Right ventricle myocardium superior (tissue), 1 donor: ENCODE measurements around the gene NUTF2. TPM values are rescaled to one million over a fixed set of nuclear protein-coding genes. Genes with fewer than 3 reads are reported as not detected.
"Not testable (repeated sequence)": the region's sequence is repeated elsewhere in the genome, so short reads cannot be mapped to it uniquely, and the experiment has no call there.

Experiments
- ATAC-seq: fragments of 200-7000 bp; cut with Tn5 transposase; one replicate; pipeline ENCODE4 v1.9.1; 2020; ENCODE audit warnings: mild to moderate bottlenecking; ENCODE audit not compliant: poor library complexity
- DNase-seq: peaks from one replicate; pipeline ENCODE4 v3.0.0-alpha.2; 2020
- intact Hi-C: fragments of 100-400 bp; cut with DNase I; formaldehyde crosslinking; loops from one replicate; pipeline ENCODE4 v1.11.2; 2022
- total RNA-seq: library from RNA; stranded (reverse); fragmentation: NEBNext Ultra II Directional; extraction: Animal tissue kit (Norgen Biotek cat#: 25700); gene quantifications from one replicate; pipeline ENCODE4 v1.2.1, GENCODE V29; 2021
- donor health status: DM: no; HTN: yes; CAD: no; lungs with severe emphysema.

Gene NUTF2
- total RNA-seq, 1 donor from 2014 or later, result 76.7 TPM

GRCh38 chr16:67833030-67833414 is 13.7 kb upstream of the NUTF2 start:
- DNase-seq (no peak), ATAC-seq (peak; percentile 5)
- intact Hi-C loops, result no loop called here

DNA sequence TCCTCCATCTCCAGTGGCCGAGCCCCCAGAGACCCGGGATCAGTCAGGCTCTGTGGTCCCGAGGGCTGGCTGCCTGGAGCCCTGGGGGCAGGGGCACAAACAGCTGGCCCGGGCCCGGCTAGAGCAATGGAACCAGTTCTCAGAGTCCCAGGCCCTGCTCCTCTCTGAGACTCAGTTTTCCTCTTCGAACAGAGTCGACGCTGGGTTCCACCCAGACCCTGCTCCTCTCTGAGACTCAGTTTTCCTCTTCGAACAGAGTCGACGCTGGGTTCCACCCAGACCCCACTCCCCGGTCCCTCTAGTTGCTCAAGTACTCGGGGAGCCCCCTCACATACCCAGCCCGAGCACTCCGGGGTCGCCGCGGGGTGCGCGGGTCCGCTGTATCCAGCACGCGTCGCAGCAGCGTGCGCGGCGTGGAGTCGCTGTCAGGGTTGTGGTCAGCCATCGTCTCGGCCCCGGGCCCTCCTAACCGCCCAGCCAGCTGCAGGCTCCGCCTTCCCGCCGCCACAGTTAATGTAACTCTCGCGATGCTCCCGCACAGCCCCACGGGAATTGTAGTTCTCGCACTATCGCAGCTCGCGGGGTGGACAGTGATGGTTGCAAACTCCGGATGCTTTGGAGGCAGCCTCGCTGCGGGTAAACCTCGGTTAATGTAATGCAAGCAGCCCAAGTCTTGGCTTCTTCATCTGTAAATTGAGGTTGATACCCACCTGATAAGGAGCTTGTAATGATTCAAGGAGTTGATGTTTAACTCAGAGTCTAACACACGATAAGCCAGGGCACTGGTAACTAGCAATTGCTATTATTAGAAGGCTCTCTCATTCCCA is 13.1 kb upstream of the NUTF2 start:
- intact Hi-C loops, result no loop called here
- ATAC-seq (peak; percentile 100), DNase-seq (peak; percentile 97)

DNA sequence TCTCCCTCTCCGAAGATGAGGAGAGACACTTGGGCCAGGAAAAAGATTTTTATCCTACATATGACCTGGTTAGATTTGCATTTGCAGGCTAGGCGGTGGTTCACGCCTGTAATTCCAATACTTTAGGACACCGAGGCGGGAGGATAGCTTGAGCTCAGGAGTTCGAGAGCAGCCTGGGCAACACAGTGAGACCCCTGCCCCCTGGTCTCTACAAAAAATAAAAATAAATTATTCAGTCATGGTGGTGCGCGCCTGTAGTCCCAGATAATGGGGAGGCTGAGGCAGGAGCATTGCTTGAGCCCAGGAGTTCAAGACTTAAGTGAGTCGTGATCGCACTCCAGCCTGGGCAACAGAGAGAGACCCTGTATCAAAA is 12.5 kb upstream of the NUTF2 start:
- no peak for DNase-seq

GRCh38 chr16:67837190-67837589 is 9.5 kb upstream of the NUTF2 start:
- intact Hi-C loops, ATAC-seq, DNase-seq: not testable (repeated sequence)

More for the DNA sequence above, 12.5 kb upstream of the NUTF2 start:
- no peak for ATAC-seq
- intact Hi-C loops, result no loop called here

DNA sequence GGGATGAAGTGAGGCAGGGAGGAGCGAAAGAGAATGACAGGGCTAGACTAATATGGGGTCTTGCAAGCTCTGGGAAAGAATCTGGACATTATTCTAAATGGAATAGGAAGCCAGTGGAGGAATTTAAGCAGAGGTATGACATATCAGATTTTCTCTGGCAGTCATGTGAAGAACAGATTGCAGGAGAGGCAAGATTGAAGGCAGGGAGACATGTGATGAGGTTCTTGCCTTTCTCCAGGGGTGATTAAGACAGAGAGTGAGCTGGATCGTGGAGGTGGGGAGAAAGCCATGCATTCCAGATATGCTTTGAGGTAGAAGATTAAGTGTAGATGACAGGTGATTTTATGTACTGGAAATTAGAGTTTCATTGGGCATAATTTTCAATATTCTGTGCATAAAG is 8.9 kb upstream of the NUTF2 start:
- intact Hi-C loops, result no loop called here
- no peak for DNase-seq
- ATAC-seq, result no peak

- ATAC-seq, result peak; percentile 3
- DNase-seq, result no peak
- intact Hi-C loops, result no loop called here
Measured at GRCh38 chr16:67841198-67841815, 5.4 kb upstream of the NUTF2 start.

DNA sequence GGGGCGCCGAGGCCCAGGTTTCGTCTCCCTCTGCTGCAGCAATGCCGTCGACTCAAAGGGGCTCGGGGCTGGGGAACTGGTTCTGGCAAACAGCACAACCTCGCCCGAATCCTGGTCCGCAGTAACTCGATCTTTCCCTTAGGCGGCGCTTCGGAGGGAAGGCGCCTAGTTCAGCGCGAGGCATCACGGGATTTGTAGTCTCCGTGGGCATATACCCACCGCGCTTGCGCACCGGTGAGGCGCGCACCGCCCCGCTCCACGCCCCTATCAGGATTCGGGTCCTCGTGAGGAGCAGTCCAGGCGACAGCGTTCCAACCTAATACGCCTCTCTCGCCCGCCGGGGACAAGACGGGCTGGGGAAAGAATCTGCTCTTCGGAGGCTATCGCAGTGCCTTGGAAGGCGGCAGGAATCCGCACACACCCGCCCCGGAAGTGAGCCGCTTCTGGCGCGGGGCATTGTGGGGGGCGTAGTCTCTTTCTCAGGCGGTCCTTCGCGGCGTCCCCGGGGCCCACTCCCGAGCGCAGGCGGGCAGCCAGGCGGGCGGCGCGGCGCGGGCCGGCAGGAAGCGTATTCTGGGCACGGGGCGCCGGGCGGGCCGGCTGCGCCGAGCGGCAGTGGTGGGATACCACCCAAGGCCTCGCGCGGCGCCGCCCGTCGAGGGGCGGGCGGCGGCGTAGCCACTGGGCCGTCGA is 4.8 kb upstream of the NUTF2 start, which contains the start of gene THAP11:
Gene THAP11 (plus strand): TSS at position 505 of the 693 bp plus-strand sequence. CDS start 235 bp downstream, outside the sequence.
- intact Hi-C loops, result no loop called here
- ATAC-seq, result peak; percentile 83
- peak; percentile 95 for DNase-seq

- peak; percentile 66 for DNase-seq
- intact Hi-C loops, result no loop called here
Measured at GRCh38 chr16:67842509-67843342, 4.0 kb upstream of the NUTF2 start.

GRCh38 chr16:67843343-67843765 is 3.4 kb upstream of the NUTF2 start:
- no peak for ATAC-seq
- DNase-seq, result no peak
- intact Hi-C loops, result no loop called here

More at GRCh38 chr16:67842509-67843342, 4.0 kb upstream of the NUTF2 start:
- ATAC-seq, result peak; percentile 8

GRCh38 chr16:67844497-67844896 is 2.2 kb upstream of the NUTF2 start:
- ATAC-seq, result no peak
- intact Hi-C loops, result no loop called here
- DNase-seq, result no peak

DNA sequence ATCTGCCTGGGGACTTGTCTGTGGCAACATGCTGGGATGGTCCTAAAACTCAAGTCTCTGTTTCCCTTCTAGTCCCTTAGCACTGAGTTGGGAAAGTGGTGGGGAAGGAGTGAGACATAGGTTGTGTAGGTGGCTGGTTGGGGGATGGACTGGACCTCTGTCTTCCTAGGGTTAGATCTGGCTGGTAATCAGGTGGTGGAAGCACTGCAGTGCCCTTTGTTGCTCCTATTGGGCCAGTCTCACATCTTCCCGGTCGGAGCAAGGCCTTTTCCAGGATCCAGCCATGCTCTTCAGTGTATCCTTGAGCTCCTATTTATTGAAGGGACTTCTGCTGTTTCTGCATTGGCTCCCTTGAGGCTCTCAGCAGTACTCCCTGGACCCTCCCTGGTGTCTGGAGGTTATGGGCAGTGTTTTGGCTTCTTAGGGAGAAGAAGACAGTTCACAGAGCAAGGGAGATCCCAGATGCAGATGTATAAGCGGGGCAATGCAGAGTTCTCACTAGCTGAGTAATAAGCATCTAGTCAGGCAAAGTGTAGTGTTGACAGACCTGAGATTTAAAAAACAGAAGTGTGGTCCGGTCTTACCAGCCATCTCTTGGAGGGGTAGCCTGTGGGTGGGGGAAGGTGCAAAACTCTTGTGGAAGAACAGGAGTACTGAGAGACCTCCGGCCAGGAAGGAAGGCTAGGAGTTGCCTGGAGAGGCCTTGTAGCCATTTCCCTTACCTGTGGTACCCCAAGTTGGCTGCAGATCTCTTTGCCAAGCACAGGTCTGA is 1.3 kb upstream of the NUTF2 start:
- ATAC-seq (no peak), DNase-seq (no peak)
- intact Hi-C loops, result no loop called here

DNA sequence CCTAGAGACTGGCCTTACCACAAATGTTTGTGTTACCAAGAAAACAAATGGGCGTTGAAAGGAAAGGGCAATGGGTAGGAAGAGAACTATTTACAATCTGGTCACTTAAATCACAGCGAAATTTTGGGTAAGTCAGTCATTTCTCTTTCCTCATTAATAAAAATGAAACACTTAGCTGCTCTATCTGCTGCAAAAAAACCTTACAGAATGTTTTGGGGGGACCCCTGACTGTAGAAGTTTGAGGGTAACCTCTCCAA is 742 bp upstream of the NUTF2 start:
- intact Hi-C loops, result no loop called here
- no peak for ATAC-seq
- no peak for DNase-seq

GRCh38 chr16:67847064-67847861 is 530 bp downstream of the NUTF2 start, which contains the start of gene CENPT:
CENPT (minus strand) TSS chr16:67847693; CDS start chr16:67833859, 13,834 bp downstream.
- intact Hi-C loops, result no loop called here
- ATAC-seq, result peak; percentile 67
- peak; percentile 79 for DNase-seq

- intact Hi-C loops, result no loop called here
- no peak for DNase-seq
- ATAC-seq, result no peak
Measured at GRCh38 chr16:67848118-67848517, 1.4 kb downstream of the NUTF2 start.

GRCh38 chr16:67853670-67854069 is 6.9 kb downstream of the NUTF2 start:
- ATAC-seq (no peak), DNase-seq (no peak)
- intact Hi-C loops, result no loop called here

GRCh38 chr16:67855789-67856188 is 9.1 kb downstream of the NUTF2 start:
- intact Hi-C loops, result no loop called here
- no peak for ATAC-seq
- DNase-seq, result no peak

GRCh38 chr16:67856927-67857546 is 10.3 kb downstream of the NUTF2 start:
- ATAC-seq (no peak), DNase-seq (no peak)
- intact Hi-C loops, result no loop called here
